Neural progenitor cell (in vitro differentiated cells): ENCODE results near the gene XRCC3.

Source experiments
- EZH2phosphoT487 ChIP-seq: fragments of 200-600 bp; sonication (generic); IDR thresholded peaks from 2 replicates; pipeline ENCODE4 v1.6.1; 2017; ENCODE audit warnings: antibody characterized with exemption
- TF ChIP-seq, protein P1 (sequence below): fragments of 200-600 bp; sonication (generic); IDR thresholded peaks from 2 replicates; pipeline ENCODE4 v1.5.1; 2017; ENCODE audit warnings: antibody characterized with exemption, mild to moderate bottlenecking

DNA sequence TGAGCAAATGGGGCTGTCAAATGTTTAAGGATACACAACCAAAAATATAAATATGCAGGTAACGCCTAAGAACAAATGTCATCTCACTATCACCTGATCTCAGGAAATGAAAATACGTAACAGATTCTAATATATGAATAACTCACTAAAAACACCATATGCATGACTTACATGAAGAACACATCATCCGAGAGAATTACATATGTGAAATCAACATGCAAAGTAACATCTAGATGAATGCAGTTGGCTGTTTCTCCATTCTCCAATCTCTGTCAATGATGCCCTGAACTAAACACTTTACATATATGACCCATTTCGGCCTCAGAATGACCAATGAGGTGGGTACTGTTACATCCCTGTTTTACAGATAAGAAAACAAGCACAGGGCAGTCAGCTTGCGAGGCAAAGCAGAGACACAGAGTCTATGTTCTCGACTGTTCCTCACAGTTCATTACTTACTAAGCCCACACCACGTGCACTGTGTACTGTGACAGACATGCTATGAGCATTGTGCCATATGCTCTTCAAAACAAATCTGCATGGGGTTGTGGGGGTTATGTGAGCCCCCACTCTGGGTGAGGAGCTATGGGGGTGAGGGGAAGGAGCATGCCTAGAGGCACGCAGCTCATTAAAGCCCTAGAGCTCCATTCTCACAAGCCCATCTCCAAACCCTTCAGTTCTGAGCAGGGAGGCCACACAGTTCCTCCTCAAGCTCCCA lies 43.0 kb upstream of the XRCC3 start:
- TF ChIP-seq EZH2phosphoT487: no peak
- TF ChIP-seq, protein P1, sequence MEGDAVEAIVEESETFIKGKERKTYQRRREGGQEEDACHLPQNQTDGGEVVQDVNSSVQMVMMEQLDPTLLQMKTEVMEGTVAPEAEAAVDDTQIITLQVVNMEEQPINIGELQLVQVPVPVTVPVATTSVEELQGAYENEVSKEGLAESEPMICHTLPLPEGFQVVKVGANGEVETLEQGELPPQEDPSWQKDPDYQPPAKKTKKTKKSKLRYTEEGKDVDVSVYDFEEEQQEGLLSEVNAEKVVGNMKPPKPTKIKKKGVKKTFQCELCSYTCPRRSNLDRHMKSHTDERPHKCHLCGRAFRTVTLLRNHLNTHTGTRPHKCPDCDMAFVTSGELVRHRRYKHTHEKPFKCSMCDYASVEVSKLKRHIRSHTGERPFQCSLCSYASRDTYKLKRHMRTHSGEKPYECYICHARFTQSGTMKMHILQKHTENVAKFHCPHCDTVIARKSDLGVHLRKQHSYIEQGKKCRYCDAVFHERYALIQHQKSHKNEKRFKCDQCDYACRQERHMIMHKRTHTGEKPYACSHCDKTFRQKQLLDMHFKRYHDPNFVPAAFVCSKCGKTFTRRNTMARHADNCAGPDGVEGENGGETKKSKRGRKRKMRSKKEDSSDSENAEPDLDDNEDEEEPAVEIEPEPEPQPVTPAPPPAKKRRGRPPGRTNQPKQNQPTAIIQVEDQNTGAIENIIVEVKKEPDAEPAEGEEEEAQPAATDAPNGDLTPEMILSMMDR: no peak
